Tibial nerve (tissue), 4 donors: ENCODE data around the gene NTRK1.

ENCODE experiments used
- EP300 ChIP-seq, 2 donors: sonication (generic); formaldehyde crosslinking; IDR thresholded peaks; one replicate each; pipeline ENCODE4 v1.6.1; 2017; ENCODE audit warnings: antibody characterized with exemption in 2 of 2, mild to moderate bottlenecking in 1 of 2
- POLR2A ChIP-seq, 2 donors: fragments of 450-650 bp; IDR thresholded peaks; one replicate each; pipeline ENCODE4 v1.6.1; 2017; ENCODE audit warnings: antibody characterized with exemption in 2 of 2, mild to moderate bottlenecking in 2 of 2, moderate library complexity in 2 of 2
- TF ChIP-seq, protein P1 (sequence below), 5 experiments: fragments of 200-600 bp in 3 of 5; fragments of 450-650 bp in 2 of 5; sonication (generic) in 3 of 5; IDR thresholded peaks; one replicate each; pipeline ENCODE4 v1.5.1; 2016 to 2019; ENCODE audit warnings: antibody characterized with exemption in 5 of 5, mild to moderate bottlenecking in 3 of 5, moderate library complexity in 2 of 5

DNA sequence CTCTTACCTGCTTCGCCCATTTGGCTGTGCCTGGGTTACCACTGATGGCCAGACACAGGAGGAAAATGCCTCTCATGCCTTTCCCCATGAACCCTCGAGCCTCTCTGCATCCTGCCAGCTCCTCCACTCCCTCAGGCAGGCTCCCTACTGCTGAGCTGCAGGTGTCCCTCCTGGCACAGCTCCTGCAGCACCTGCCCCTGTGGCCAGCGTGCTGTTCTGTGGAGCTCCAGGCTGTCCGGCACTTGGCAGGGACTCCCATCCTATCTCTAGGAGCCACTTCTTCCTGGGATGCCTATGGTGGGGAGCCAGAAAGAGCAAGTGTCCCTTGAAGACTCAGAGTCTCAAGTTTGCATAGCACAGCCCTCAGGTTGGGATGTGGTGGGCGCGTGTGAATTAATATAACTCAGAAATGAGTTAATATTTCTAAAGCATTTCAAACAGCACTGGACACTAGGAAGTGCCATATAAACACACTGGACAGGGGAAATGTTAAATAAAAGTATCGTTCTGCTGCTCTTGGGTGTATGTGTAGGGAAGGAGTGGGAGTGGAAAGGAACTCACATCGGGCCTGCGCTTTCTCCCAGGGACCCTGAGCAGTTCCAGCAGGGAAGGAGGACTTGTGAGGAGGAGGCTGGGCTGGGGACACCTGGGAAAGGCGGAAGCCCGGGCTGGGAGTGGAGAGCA lies 62.5 kb downstream of the NTRK1 start:
- TF ChIP-seq POLR2A (IDR thresholded peaks at IDR 0.05) (no peak), EP300 (IDR thresholded peaks at IDR 0.05) (no peak)
- TF ChIP-seq, protein P1, sequence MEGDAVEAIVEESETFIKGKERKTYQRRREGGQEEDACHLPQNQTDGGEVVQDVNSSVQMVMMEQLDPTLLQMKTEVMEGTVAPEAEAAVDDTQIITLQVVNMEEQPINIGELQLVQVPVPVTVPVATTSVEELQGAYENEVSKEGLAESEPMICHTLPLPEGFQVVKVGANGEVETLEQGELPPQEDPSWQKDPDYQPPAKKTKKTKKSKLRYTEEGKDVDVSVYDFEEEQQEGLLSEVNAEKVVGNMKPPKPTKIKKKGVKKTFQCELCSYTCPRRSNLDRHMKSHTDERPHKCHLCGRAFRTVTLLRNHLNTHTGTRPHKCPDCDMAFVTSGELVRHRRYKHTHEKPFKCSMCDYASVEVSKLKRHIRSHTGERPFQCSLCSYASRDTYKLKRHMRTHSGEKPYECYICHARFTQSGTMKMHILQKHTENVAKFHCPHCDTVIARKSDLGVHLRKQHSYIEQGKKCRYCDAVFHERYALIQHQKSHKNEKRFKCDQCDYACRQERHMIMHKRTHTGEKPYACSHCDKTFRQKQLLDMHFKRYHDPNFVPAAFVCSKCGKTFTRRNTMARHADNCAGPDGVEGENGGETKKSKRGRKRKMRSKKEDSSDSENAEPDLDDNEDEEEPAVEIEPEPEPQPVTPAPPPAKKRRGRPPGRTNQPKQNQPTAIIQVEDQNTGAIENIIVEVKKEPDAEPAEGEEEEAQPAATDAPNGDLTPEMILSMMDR (IDR thresholded peaks at IDR 0.05) = no peak
